Karpas-422 (cell line): ENCODE measurements around the gene ZNF106. TPM values are rescaled to one million over a fixed set of nuclear protein-coding genes. Genes with fewer than 3 reads are reported as not detected.

Experiments used
- DNase-seq: peaks from one replicate; pipeline ENCODE4 v3.0.0-alpha.2; 2015
- H2AFZ ChIP-seq: fragments of 200-600 bp; sonication (generic); 2 replicates; pipeline ENCODE4 v1.6.1; 2014; ENCODE audit warnings: antibody characterized with exemption, low read length, mixed read lengths
- H3K27ac ChIP-seq: fragments of 200-600 bp; sonication (generic); 2 replicates; pipeline ENCODE4 v1.5.1; 2014; ENCODE audit warnings: mild to moderate bottlenecking, low read length, moderate library complexity
- H3K27me3 ChIP-seq: fragments of 200-600 bp; sonication (generic); 2 replicates; pipeline ENCODE4 v1.6.1; 2014; ENCODE audit warnings: low read length, mixed read lengths
- H3K36me3 ChIP-seq: fragments of 200-600 bp; sonication (generic); 2 replicates; pipeline ENCODE4 v1.6.1; 2014; ENCODE audit warnings: low read length, mixed read lengths; ENCODE audit not compliant: insufficient read depth
- H3K4me1 ChIP-seq: fragments of 200-600 bp; sonication (generic); 2 replicates; pipeline ENCODE4 v1.6.1; 2014; ENCODE audit warnings: mild to moderate bottlenecking, low read length, mixed read lengths
- H3K4me2 ChIP-seq: fragments of 200-600 bp; sonication (generic); 2 replicates; pipeline ENCODE4 v1.6.1; 2014; ENCODE audit warnings: low read length, low read depth, mild to moderate bottlenecking; ENCODE audit not compliant: poor library complexity, severe bottlenecking
- H3K4me3 ChIP-seq: fragments of 200-600 bp; sonication (generic); 2 replicates; pipeline ENCODE4 v1.5.1; 2014; ENCODE audit warnings: mild to moderate bottlenecking, antibody characterized with exemption, low read length, mixed read lengths
- H3K79me2 ChIP-seq: fragments of 200-600 bp; sonication (generic); 2 replicates; pipeline ENCODE4 v1.6.1; 2014; ENCODE audit warnings: mild to moderate bottlenecking, low read length, mixed read lengths
- H3K9ac ChIP-seq: fragments of 200-600 bp; sonication (generic); 2 replicates; pipeline ENCODE4 v1.6.0; 2014; ENCODE audit warnings: low read length
- H3K9me2 ChIP-seq: fragments of 200-600 bp; sonication (generic), shearing (Covaris generic); replicated peaks from 2 replicates; pipeline ENCODE4 v1.6.0; 2014; ENCODE audit warnings: mild to moderate bottlenecking, low read length, moderate library complexity; ENCODE audit not compliant: insufficient read depth
- H3K9me3 ChIP-seq: fragments of 300-700, 200-600 bp; sonication (generic); 2 replicates; pipeline ENCODE4 v1.6.1; 2014; ENCODE audit warnings: low read length, mixed read lengths
- H4K20me1 ChIP-seq: fragments of 200-600 bp; sonication (generic); 2 replicates; pipeline ENCODE4 v1.6.1; 2014; ENCODE audit warnings: mild to moderate bottlenecking, antibody characterized with exemption, low read length, low read depth; ENCODE audit not compliant: insufficient read depth
- total RNA-seq: library from RNA; depleted of rRNA; stranded (reverse); fragments of >200 nt; shearing (Covaris generic); gene quantifications from 2 replicates; pipeline ENCODE4 v1.2.3, GENCODE V29; 2014; ENCODE audit warnings: low replicate concordance

The ZNF106 gene
- total RNA-seq, 1 experiment from 2014 or later = 144 TPM

DNA sequence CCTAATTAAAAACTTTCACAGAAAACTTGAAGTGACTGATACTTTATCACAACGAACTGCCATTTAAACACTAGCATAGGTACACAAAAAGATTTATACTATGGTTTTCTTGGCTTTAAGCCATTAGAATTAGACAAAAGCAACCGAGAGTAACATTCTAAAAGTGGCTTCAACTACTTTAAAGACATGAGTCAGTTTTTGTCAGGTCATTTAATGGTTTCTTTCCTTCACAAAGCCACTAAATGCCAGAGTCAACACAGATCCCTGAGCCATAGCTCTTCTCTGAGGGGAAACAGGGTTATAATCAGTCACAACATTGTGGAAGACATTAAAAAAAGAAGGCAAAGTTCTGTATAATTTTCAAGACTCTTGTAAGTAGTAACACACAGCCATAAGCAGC, 77.0 kb downstream of the ZNF106 start:
- no peaks in the 10 kb centered on the region for H4K20me1 ChIP-seq
- peaks cover 46% of the 10 kb centered on the region for H3K36me3 ChIP-seq
- H3K9me2 ChIP-seq = no peaks in the 10 kb centered on the region
- H2AFZ ChIP-seq = no peak overlapping the region
- no peak for DNase-seq
- no peak overlapping the region for H3K4me2 ChIP-seq
- H3K4me1 ChIP-seq = peaks cover 13% of the 10 kb centered on the region
- H3K9me3 ChIP-seq = no peaks in the 10 kb centered on the region
- H3K79me2 ChIP-seq = no peaks in the 10 kb centered on the region
- no peak overlapping the region for H3K4me3 ChIP-seq
- H3K27me3 ChIP-seq = no peaks in the 10 kb centered on the region
- H3K9ac ChIP-seq = no peak overlapping the region
- peak overlapping the region; percentile 52; the same call in 1 of the 2 replicates for H3K27ac ChIP-seq

GRCh38 chr15:42411884-42412283, 79.1 kb downstream of the ZNF106 start:
- DNase-seq = no peak
- Histone ChIP-seq H3K79me2 (no peaks in the 10 kb centered on the region), H3K27ac (no peak overlapping the region), H4K20me1 (no peaks in the 10 kb centered on the region), H3K4me2 (no peak overlapping the region), H3K9ac (no peak overlapping the region), H3K4me1 (peaks cover 13% of the 10 kb centered on the region), H3K9me2 (no peaks in the 10 kb centered on the region), H3K4me3 (no peak overlapping the region), H3K36me3 (peaks cover 35% of the 10 kb centered on the region), H3K9me3 (no peaks in the 10 kb centered on the region), H3K27me3 (no peaks in the 10 kb centered on the region), H2AFZ (no peak overlapping the region)

DNA sequence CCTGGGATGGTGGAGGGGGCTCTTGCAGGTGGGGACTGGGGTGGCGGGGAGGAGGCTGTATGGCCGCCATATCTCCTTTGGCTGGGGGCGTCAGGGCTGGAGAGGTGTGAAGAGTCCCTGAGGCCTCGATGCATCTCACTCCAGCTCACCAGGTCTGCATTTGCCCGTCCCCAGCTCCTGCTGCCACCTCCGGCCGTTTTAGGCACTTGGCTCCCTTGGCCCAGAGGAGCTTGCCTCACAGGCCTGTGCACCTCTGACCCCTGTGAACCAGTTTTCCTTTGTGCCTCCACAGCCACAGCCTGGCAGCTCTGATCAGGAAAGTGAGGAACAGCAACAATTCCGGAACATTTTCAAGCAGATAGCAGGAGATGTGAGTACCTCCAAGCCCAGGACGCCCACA, 81.9 kb downstream of the ZNF106 start:
- Histone ChIP-seq H2AFZ (no peak overlapping the region), H3K79me2 (no peaks in the 10 kb centered on the region), H3K4me3 (no peak overlapping the region), H3K9me2 (no peaks in the 10 kb centered on the region), H3K9ac (no peak overlapping the region), H3K4me1 (no peaks in the 10 kb centered on the region), H3K27ac (no peak overlapping the region), H4K20me1 (no peaks in the 10 kb centered on the region), H3K27me3 (no peaks in the 10 kb centered on the region), H3K9me3 (no peaks in the 10 kb centered on the region), H3K36me3 (peaks cover 16% of the 10 kb centered on the region; the same call in 1 of the 2 replicates), H3K4me2 (no peak overlapping the region)
- no peak for DNase-seq

GRCh38 chr15:42408178-42408577, 82.8 kb downstream of the ZNF106 start:
- no peak overlapping the region for H2AFZ ChIP-seq
- H3K79me2 ChIP-seq = no peaks in the 10 kb centered on the region
- no peaks in the 10 kb centered on the region for H3K9me3 ChIP-seq
- H3K27ac ChIP-seq = no peak overlapping the region
- no peaks in the 10 kb centered on the region for H4K20me1 ChIP-seq
- no peak overlapping the region for H3K4me2 ChIP-seq
- H3K9ac ChIP-seq = no peak overlapping the region
- no peak for DNase-seq
- no peaks in the 10 kb centered on the region for H3K9me2 ChIP-seq
- H3K36me3 ChIP-seq = peaks cover 13% of the 10 kb centered on the region; the same call in 1 of the 2 replicates
- no peaks in the 10 kb centered on the region for H3K4me1 ChIP-seq
- H3K4me3 ChIP-seq = no peak overlapping the region
- H3K27me3 ChIP-seq = no peaks in the 10 kb centered on the region

DNA sequence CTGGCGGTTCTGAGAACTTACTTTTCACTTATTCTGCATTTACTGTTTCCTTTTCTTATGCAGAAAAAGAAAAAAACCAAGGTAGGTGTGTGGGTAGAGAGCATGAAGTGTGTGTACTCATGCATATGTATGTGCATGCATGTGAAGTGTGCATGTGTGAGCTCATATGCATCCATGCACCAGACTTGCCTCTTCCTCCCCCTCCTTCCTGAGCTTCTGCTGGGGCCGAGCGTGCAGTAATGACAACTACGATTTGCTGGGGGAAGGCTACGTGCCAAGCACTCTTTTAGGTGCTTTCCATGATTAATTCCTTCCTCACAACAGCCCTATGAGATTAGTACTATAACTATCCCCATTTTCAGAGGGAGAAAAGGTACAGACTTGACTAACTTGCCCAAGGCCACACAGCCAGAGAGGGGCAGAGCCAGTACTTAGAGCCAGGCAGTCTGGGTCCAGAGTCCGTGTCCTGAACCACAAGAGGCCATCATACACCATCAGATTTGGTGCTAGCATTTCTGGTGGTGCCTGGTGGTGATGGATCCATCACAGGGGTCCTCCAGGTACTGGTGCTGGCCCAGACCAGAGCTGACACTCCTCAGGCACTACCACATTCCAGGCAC, 85.0 kb downstream of the ZNF106 start:
- Histone ChIP-seq H2AFZ (no peak overlapping the region), H3K27me3 (no peaks in the 10 kb centered on the region), H3K36me3 (0 out of 2 replicates have a peak, but pooled peaks cover 3% of the 10 kb centered on the region), H3K4me2 (no peak overlapping the region), H3K27ac (no peak overlapping the region), H4K20me1 (no peaks in the 10 kb centered on the region), H3K4me3 (no peak overlapping the region), H3K9ac (no peak overlapping the region), H3K4me1 (no peaks in the 10 kb centered on the region), H3K9me3 (no peaks in the 10 kb centered on the region), H3K79me2 (no peaks in the 10 kb centered on the region), H3K9me2 (no peaks in the 10 kb centered on the region)
- DNase-seq = no peak

GRCh38 chr15:42404461-42405235, 86.3 kb downstream of the ZNF106 start:
- Histone ChIP-seq H3K4me3 (no peak overlapping the region), H3K27ac (no peak overlapping the region), H3K9me3 (no peaks in the 10 kb centered on the region), H3K9ac (no peak overlapping the region), H4K20me1 (no peaks in the 10 kb centered on the region), H3K4me2 (no peak overlapping the region), H3K27me3 (no peaks in the 10 kb centered on the region), H3K79me2 (no peaks in the 10 kb centered on the region), H3K36me3 (no peaks in the 10 kb centered on the region), H2AFZ (no peak overlapping the region), H3K9me2 (no peaks in the 10 kb centered on the region), H3K4me1 (no peaks in the 10 kb centered on the region)
- DNase-seq = no peak

- no peaks in the 10 kb centered on the region for H3K36me3 ChIP-seq
- no peak overlapping the region for H3K27ac ChIP-seq
- no peak overlapping the region for H3K4me3 ChIP-seq
- no peaks in the 10 kb centered on the region for H4K20me1 ChIP-seq
- H3K79me2 ChIP-seq = no peaks in the 10 kb centered on the region
- no peak overlapping the region for H3K4me2 ChIP-seq
- no peak for DNase-seq
- no peak overlapping the region for H3K9ac ChIP-seq
- no peaks in the 10 kb centered on the region for H3K27me3 ChIP-seq
- H3K9me2 ChIP-seq = no peaks in the 10 kb centered on the region
- no peaks in the 10 kb centered on the region for H3K9me3 ChIP-seq
- H2AFZ ChIP-seq = no peak overlapping the region
- H3K4me1 ChIP-seq = no peaks in the 10 kb centered on the region
Measured at GRCh38 chr15:42403389-42403788, 87.6 kb downstream of the ZNF106 start.

- no peaks in the 10 kb centered on the region for H3K27me3 ChIP-seq
- H3K4me3 ChIP-seq = no peak overlapping the region
- no peaks in the 10 kb centered on the region for H3K9me2 ChIP-seq
- H3K79me2 ChIP-seq = no peaks in the 10 kb centered on the region
- no peak overlapping the region for H3K27ac ChIP-seq
- no peaks in the 10 kb centered on the region for H3K9me3 ChIP-seq
- H3K36me3 ChIP-seq = no peaks in the 10 kb centered on the region
- H3K4me2 ChIP-seq = no peak overlapping the region
- H4K20me1 ChIP-seq = no peaks in the 10 kb centered on the region
- no peak for DNase-seq
- H3K9ac ChIP-seq = no peak overlapping the region
- no peaks in the 10 kb centered on the region for H3K4me1 ChIP-seq
- no peak overlapping the region for H2AFZ ChIP-seq
Measured at GRCh38 chr15:42402455-42403205, 88.3 kb downstream of the ZNF106 start.
